DND-41 (cell line): ENCODE results near the gene AGAP1.

Experiments used
- CTCF ChIP-seq: IDR thresholded peaks from 2 replicates; pipeline ENCODE4 v1.5.1; 2012; ENCODE audit warnings: borderline replicate concordance, low read length, moderate library complexity, mild to moderate bottlenecking; ENCODE audit not compliant: poor library complexity, severe bottlenecking; ENCODE audit errors: extremely low read depth
- EZH2 ChIP-seq: IDR thresholded peaks from 3 replicates; pipeline ENCODE4 v1.6.1; 2012; ENCODE audit warnings: borderline replicate concordance, low read depth, mild to moderate bottlenecking, moderate library complexity, low read length, inconsistent platforms; ENCODE audit not compliant: severe bottlenecking

- TF ChIP-seq CTCF = no peak
- no peak for TF ChIP-seq EZH2
Observed at GRCh38 chr2:235810846-235811245, 317.0 kb downstream of the AGAP1 start.
